ENCODE measurements around the gene APH1B. TPM values are rescaled to one million over a fixed set of nuclear protein-coding genes. Genes with fewer than 3 reads are reported as not detected.
A peak's percentile ranks its signal among the peaks of the same experiment; 100 is the strongest.

The APH1B gene
- total and polyA plus RNA-seq, 9 of the 15 experiments (the other 6 are each of a cell fraction or from before 2014, with no cell fraction given): 5.1 to 9.7 (median 7.0) TPM

DNA sequence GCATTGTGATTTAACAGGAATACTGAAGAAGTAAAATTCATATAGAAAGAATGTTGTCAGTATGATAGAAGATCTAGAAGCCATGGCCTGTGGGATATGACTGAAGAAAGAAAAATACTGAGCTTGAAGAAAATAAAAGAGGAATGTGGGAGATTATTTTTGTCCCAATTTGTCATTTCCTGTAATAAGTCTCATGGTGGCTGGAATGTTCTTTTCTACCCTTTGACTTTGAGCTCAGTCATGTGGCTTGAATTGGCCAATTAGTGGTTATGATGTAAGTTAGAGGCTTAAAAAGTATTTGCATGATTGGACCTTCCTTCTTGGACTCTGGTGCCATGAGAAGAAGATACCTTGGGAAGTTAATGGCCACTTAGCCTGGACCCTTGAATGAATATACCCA is 14.1 kb downstream of the APH1B start (continued):
- TF ChIP-seq, protein P1, sequence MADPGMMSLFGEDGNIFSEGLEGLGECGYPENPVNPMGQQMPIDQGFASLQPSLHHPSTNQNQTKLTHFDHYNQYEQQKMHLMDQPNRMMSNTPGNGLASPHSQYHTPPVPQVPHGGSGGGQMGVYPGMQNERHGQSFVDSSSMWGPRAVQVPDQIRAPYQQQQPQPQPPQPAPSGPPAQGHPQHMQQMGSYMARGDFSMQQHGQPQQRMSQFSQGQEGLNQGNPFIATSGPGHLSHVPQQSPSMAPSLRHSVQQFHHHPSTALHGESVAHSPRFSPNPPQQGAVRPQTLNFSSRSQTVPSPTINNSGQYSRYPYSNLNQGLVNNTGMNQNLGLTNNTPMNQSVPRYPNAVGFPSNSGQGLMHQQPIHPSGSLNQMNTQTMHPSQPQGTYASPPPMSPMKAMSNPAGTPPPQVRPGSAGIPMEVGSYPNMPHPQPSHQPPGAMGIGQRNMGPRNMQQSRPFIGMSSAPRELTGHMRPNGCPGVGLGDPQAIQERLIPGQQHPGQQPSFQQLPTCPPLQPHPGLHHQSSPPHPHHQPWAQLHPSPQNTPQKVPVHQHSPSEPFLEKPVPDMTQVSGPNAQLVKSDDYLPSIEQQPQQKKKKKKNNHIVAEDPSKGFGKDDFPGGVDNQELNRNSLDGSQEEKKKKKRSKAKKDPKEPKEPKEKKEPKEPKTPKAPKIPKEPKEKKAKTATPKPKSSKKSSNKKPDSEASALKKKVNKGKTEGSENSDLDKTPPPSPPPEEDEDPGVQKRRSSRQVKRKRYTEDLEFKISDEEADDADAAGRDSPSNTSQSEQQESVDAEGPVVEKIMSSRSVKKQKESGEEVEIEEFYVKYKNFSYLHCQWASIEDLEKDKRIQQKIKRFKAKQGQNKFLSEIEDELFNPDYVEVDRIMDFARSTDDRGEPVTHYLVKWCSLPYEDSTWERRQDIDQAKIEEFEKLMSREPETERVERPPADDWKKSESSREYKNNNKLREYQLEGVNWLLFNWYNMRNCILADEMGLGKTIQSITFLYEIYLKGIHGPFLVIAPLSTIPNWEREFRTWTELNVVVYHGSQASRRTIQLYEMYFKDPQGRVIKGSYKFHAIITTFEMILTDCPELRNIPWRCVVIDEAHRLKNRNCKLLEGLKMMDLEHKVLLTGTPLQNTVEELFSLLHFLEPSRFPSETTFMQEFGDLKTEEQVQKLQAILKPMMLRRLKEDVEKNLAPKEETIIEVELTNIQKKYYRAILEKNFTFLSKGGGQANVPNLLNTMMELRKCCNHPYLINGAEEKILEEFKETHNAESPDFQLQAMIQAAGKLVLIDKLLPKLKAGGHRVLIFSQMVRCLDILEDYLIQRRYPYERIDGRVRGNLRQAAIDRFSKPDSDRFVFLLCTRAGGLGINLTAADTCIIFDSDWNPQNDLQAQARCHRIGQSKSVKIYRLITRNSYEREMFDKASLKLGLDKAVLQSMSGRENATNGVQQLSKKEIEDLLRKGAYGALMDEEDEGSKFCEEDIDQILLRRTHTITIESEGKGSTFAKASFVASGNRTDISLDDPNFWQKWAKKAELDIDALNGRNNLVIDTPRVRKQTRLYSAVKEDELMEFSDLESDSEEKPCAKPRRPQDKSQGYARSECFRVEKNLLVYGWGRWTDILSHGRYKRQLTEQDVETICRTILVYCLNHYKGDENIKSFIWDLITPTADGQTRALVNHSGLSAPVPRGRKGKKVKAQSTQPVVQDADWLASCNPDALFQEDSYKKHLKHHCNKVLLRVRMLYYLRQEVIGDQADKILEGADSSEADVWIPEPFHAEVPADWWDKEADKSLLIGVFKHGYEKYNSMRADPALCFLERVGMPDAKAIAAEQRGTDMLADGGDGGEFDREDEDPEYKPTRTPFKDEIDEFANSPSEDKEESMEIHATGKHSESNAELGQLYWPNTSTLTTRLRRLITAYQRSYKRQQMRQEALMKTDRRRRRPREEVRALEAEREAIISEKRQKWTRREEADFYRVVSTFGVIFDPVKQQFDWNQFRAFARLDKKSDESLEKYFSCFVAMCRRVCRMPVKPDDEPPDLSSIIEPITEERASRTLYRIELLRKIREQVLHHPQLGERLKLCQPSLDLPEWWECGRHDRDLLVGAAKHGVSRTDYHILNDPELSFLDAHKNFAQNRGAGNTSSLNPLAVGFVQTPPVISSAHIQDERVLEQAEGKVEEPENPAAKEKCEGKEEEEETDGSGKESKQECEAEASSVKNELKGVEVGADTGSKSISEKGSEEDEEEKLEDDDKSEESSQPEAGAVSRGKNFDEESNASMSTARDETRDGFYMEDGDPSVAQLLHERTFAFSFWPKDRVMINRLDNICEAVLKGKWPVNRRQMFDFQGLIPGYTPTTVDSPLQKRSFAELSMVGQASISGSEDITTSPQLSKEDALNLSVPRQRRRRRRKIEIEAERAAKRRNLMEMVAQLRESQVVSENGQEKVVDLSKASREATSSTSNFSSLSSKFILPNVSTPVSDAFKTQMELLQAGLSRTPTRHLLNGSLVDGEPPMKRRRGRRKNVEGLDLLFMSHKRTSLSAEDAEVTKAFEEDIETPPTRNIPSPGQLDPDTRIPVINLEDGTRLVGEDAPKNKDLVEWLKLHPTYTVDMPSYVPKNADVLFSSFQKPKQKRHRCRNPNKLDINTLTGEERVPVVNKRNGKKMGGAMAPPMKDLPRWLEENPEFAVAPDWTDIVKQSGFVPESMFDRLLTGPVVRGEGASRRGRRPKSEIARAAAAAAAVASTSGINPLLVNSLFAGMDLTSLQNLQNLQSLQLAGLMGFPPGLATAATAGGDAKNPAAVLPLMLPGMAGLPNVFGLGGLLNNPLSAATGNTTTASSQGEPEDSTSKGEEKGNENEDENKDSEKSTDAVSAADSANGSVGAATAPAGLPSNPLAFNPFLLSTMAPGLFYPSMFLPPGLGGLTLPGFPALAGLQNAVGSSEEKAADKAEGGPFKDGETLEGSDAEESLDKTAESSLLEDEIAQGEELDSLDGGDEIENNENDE (IDR thresholded peaks at IDR 0.05; ENCODE audit: low read depth, low read length): no peak
- TF ChIP-seq SIRT6 (IDR thresholded peaks at IDR 0.05; ENCODE audit: low read depth, low read length) (no peak), NCOA4 (IDR thresholded peaks at IDR 0.05; ENCODE audit: partially characterized antibody) (no peak), ZNF175 (CRISPR knock-in tag; IDR thresholded peaks at IDR 0.05; ENCODE audit: low read depth) (peak; percentile 66; the same call in 1 of the 2 replicates), CEBPG (CRISPR knock-in tag; IDR thresholded peaks at IDR 0.05) (no peak), CEBPG (tag; conservative IDR thresholded peaks at IDR 0.05 in 1 of 2, IDR thresholded peaks at IDR 0.05 in 1 of 2) (peak in 1 of 2 experiments; percentile 80; a peak in 3 of 4 replicates), SP2 (IDR thresholded peaks at IDR 0.05; ENCODE audit: extremely low read depth, low read depth, low read length, poor library complexity, severe bottlenecking) (no peak), ZFP1 (CRISPR knock-in tag; IDR thresholded peaks at IDR 0.05) (no peak), E2F3 (CRISPR knock-in tag; IDR thresholded peaks at IDR 0.05) (no peak), ZNF766 (CRISPR knock-in tag; conservative IDR thresholded peaks at IDR 0.05) (0 out of 2 replicates have a peak, but pooled peaks have one; percentile 27), PTRF (tag; IDR thresholded peaks at IDR 0.05) (no peak), JUND (IDR thresholded peaks at IDR 0.05; ENCODE audit: borderline replicate concordance, low read depth, low read length) (no peak), JUND (tag; IDR thresholded peaks at IDR 0.05; ENCODE audit: borderline replicate concordance, low read depth, low read length) (no peak), MYC (IDR thresholded peaks at IDR 0.05; ENCODE audit: low read depth, low read length) (no peak), MYC (CRISPR knock-in tag; IDR thresholded peaks at IDR 0.05; ENCODE audit: borderline replicate concordance, low read depth) (0 out of 2 replicates have a peak, but pooled peaks have one; percentile 17), SETDB1 (IDR thresholded peaks at IDR 0.05; ENCODE audit: low read length) (no peak), C11orf30 (IDR thresholded peaks at IDR 0.05; ENCODE audit: low read depth) (no peak), POU5F1 (IDR thresholded peaks at IDR 0.05; ENCODE audit: borderline replicate concordance, low read depth, low read length, partially characterized antibody) (no peak), ETV1 (tag; conservative IDR thresholded peaks at IDR 0.05; ENCODE audit: low read depth) (peak; percentile 52)
